K562 (cell line): ENCODE results near the gene MAP3K2. TPM values are rescaled to one million over a fixed set of nuclear protein-coding genes. Genes with fewer than 3 reads are reported as not detected.

Experiments
- BCLAF1 ChIP-seq, 2 experiments: fragments of 450-650 bp in 1 of 2; IDR thresholded peaks; 2 replicates each; pipeline ENCODE4 v1.6.1; 2011 to 2017; ENCODE audit warnings: low read depth in 2 of 2, antibody characterized with exemption in 1 of 2, borderline replicate concordance in 1 of 2, low read length in 1 of 2, mild to moderate bottlenecking in 1 of 2, mixed read lengths in 1 of 2; ENCODE audit not compliant: control insufficient read depth in 1 of 2
- REST ChIP-seq, 2 experiments: fragments of 450-650 bp; formaldehyde crosslinking in 1 of 2; IDR thresholded peaks; 2 replicates each; pipeline versions ENCODE4 v1.4.0 to v1.6.1; 2014 to 2020; ENCODE audit warnings: mild to moderate bottlenecking in 2 of 2, borderline replicate concordance in 1 of 2, low read depth in 1 of 2
- ZBTB40 ChIP-seq, 2 experiments: fragments of 450-650 bp in 1 of 2; sonication (generic) in 1 of 2; formaldehyde crosslinking in 1 of 2; IDR thresholded peaks; 2 replicates each; pipeline versions ENCODE4 v1.7.1 to v1.9.0; 2016 to 2022; ENCODE audit warnings: inconsistent platforms in 1 of 2, mild to moderate bottlenecking in 1 of 2, missing genetic modification reagents in 1 of 2
- polyA plus RNA-seq, 8 experiments: library from polyadenylated mRNA; depleted of rRNA in 4 of 8; stranded (reverse) in 5 of 8; unstranded in 3 of 8; fragments of >200 nt; fragmentation: Nextera tagmentation in 2 of 8; fragmentation: Illumina TruSeq in 1 of 8; extraction: Ambion mirVana in 2 of 8; extraction: Trizol in 1 of 8; gene quantifications; 2 replicates each; pipeline versions ENCODE4 v1.2.1 to v1.2.3, GENCODE V29; 2011 to 2014; ENCODE audit warnings: inconsistent platforms in 1 of 8, missing spikeins in 1 of 8
- total RNA-seq, 7 experiments: library from RNA; depleted of rRNA in 6 of 7; stranded (reverse); fragments of >200 nt in 6 of 7; fragmentation: Illumina TruSeq in 2 of 7; extraction: Trizol in 2 of 7; gene quantifications; 2 replicates each; pipeline versions ENCODE4 v1.2.1 to v1.2.3, GENCODE V29; 2011 to 2021; ENCODE audit warnings: low replicate concordance in 1 of 7

The MAP3K2 gene
- total and polyA plus RNA-seq, 9 of the 15 experiments (the other 6 are each of a cell fraction or from before 2014, with no cell fraction given): 1.2 to 14.2 (median 5.7) TPM

- TF ChIP-seq REST (IDR thresholded peaks at IDR 0.05; ENCODE audit: borderline replicate concordance) (peak; percentile 68; the same call in 1 of the 2 replicates), REST (CRISPR knock-in tag; IDR thresholded peaks at IDR 0.05; ENCODE audit: low read depth) (no peak), ZBTB40 (IDR thresholded peaks at IDR 0.05) (0 out of 2 replicates have a peak, but pooled peaks have one; percentile 14), ZBTB40 (CRISPR knock-in tag; IDR thresholded peaks at IDR 0.05) (no peak), BCLAF1 (IDR thresholded peaks at IDR 0.05; ENCODE audit: borderline replicate concordance in 1 of 2, control insufficient read depth in 1 of 2, low read depth in 2 of 2, low read length in 1 of 2) (no peak)
These were observed 63.1 kb downstream of the MAP3K2 start (continued) for GRCh38 chr2:127324635-127325034.
